H1 (cell line): ENCODE data around the gene PPIC. TPM values are rescaled to one million over a fixed set of nuclear protein-coding genes. Genes with fewer than 3 reads are reported as not detected.
A peak's percentile ranks its signal among the peaks of the same experiment; 100 is the strongest.

Experiments
- CTCF ChIA-PET: fragments of 300-600 bp; sonication (Branson Sonifier 250); formaldehyde crosslinking; loops from one replicate; lab custom pipeline; 2021; ENCODE audit not compliant: partially characterized antibody; lab: Charles Lee
- POLR2A ChIA-PET: fragments of 300-600 bp; sonication (Branson Sonifier 250); formaldehyde crosslinking; loops from one replicate; lab custom pipeline; 2021; ENCODE audit warnings: inconsistent platforms; ENCODE audit not compliant: partially characterized antibody; lab: Charles Lee
- DNase-seq, 2 experiments: peaks; one replicate each; pipeline versions ENCODE4 v3.0.0 to v3.0.0-alpha.2; 2010 to 2022; ENCODE audit warnings: low spot score in 2 of 2, low read depth in 1 of 2, mixed read lengths in 1 of 2
- FAIRE-seq: peaks from 2 replicates; lab custom pipeline; 2011; peaks lifted over from hg19 to GRCh38; lab: Jason Lieb, UNC
- H2AFZ ChIP-seq: 2 replicates; pipeline ENCODE4 v1.8.1; 2012; ENCODE audit warnings: low read length, inconsistent platforms
- H2AK5ac ChIP-seq: 2 replicates; pipeline ENCODE4 v1.6.1; 2013; ENCODE audit warnings: low read depth, low read length
- H2BK120ac ChIP-seq: replicated peaks from 2 replicates; pipeline ENCODE3; 2013; ENCODE audit warnings: low read depth, low read length, inconsistent platforms
- H2BK12ac ChIP-seq: 2 replicates; pipeline ENCODE4 v1.6.1; 2013; ENCODE audit warnings: low read depth, low read length
- H2BK15ac ChIP-seq: 2 replicates; pipeline ENCODE4 v1.6.1; 2013; ENCODE audit warnings: low read length
- H2BK20ac ChIP-seq: 2 replicates; pipeline ENCODE4 v1.6.1; 2013; ENCODE audit warnings: low read length
- H2BK5ac ChIP-seq: 2 replicates; pipeline ENCODE4 v1.6.1; 2013; ENCODE audit warnings: low read depth, low read length
- H3K14ac ChIP-seq: 2 replicates; pipeline ENCODE4 v1.6.1; 2013; ENCODE audit warnings: inconsistent platforms; ENCODE audit not compliant: insufficient read length
- H3K18ac ChIP-seq: 2 replicates; pipeline ENCODE4 v1.6.1; 2013; ENCODE audit warnings: low read length; ENCODE audit errors: extremely low read depth
- H3K23ac ChIP-seq: 2 replicates; pipeline ENCODE4 v1.6.1; 2013; ENCODE audit warnings: inconsistent platforms; ENCODE audit not compliant: insufficient read length
- H3K23me2 ChIP-seq: 2 replicates; pipeline ENCODE4 v1.6.1; 2013; ENCODE audit warnings: low read depth, low read length
- H3K27ac ChIP-seq: 2 replicates; pipeline ENCODE4 v1.6.1; 2011; ENCODE audit warnings: low read depth, low read length, inconsistent platforms
- H3K27me3 ChIP-seq, 4 experiments: replicated peaks in 1 of 4; 1 replicate in 1 of 4; 2 replicates in 3 of 4; pipeline versions ENCODE4 v1.6.1 to v1.8.1; 2011 to 2013; ENCODE audit warnings: low read length in 3 of 4, mild to moderate bottlenecking in 3 of 4, inconsistent platforms in 2 of 4, mixed read lengths in 2 of 4, moderate library complexity in 1 of 4; ENCODE audit not compliant: control insufficient read depth in 3 of 4, insufficient read depth in 3 of 4; ENCODE audit errors: extremely low read depth in 1 of 4
- H3K36me3 ChIP-seq, 4 experiments: 2 replicates each; pipeline versions ENCODE4 v1.6.1 to v1.8.1; 2011 to 2013; ENCODE audit warnings: mild to moderate bottlenecking in 4 of 4, low read length in 3 of 4, moderate library complexity in 2 of 4, control low read depth in 1 of 4, inconsistent platforms in 1 of 4; ENCODE audit not compliant: insufficient read depth in 4 of 4, control insufficient read depth in 2 of 4
- H3K4ac ChIP-seq: replicated peaks from 2 replicates; pipeline ENCODE3; 2013; ENCODE audit warnings: low read length, low read depth, mixed read lengths, inconsistent platforms; ENCODE audit not compliant: insufficient read length
- H3K4me1 ChIP-seq, 4 experiments: replicated peaks in 1 of 4; 1 replicate in 1 of 4; 2 replicates in 3 of 4; pipeline versions ENCODE4 v1.6.1 to v1.8.1; 2011 to 2013; ENCODE audit warnings: low read length in 3 of 4, inconsistent platforms in 2 of 4, mixed read lengths in 1 of 4; ENCODE audit not compliant: insufficient read depth in 4 of 4, control insufficient read depth in 3 of 4
- H3K4me2 ChIP-seq, 2 experiments: 2 replicates each; pipeline versions ENCODE4 v1.6.1 to v1.8.1; 2011 to 2013; ENCODE audit warnings: low read depth in 2 of 2, low read length in 2 of 2, control low read depth in 1 of 2, inconsistent platforms in 1 of 2, mild to moderate bottlenecking in 1 of 2; ENCODE audit not compliant: insufficient read depth in 1 of 2
- H3K4me3 ChIP-seq, 4 experiments: fragments of 200-600, 300-600 bp in 1 of 4; sonication (generic), shearing (Covaris generic), sonication (Bioruptor Twin) in 1 of 4; 2 replicates each; pipeline versions ENCODE4 v1.5.1 to v1.8.1; 2011 to 2016; ENCODE audit warnings: low read length in 4 of 4, low read depth in 3 of 4, control low read depth in 2 of 4, inconsistent platforms in 2 of 4, mild to moderate bottlenecking in 2 of 4, mixed read lengths in 1 of 4, moderate library complexity in 1 of 4; ENCODE audit not compliant: insufficient read depth in 2 of 4; ENCODE audit errors: extremely low read depth in 1 of 4
- H3K56ac ChIP-seq: replicated peaks from 2 replicates; pipeline ENCODE3; 2013; ENCODE audit warnings: low read depth, mild to moderate bottlenecking, mixed read lengths, low read length, inconsistent platforms; ENCODE audit not compliant: insufficient read length
- H3K79me1 ChIP-seq: 2 replicates; pipeline ENCODE4 v1.6.1; 2013; ENCODE audit warnings: low read depth, low read length, control low read depth
- H3K79me2 ChIP-seq, 2 experiments: 2 replicates each; pipeline versions ENCODE4 v1.6.1 to v1.8.1; 2012 to 2013; ENCODE audit warnings: low read length in 2 of 2, mild to moderate bottlenecking in 2 of 2, inconsistent platforms in 1 of 2; ENCODE audit not compliant: insufficient read depth in 2 of 2, control insufficient read depth in 1 of 2
- H3K9ac ChIP-seq, 4 experiments: replicated peaks in 1 of 4; 1 replicate in 1 of 4; 2 replicates in 3 of 4; pipeline versions ENCODE4 v1.6.1 to v1.8.1; 2011 to 2013; ENCODE audit warnings: low read depth in 3 of 4, low read length in 3 of 4, control low read depth in 2 of 4, mild to moderate bottlenecking in 2 of 4, moderate library complexity in 2 of 4, inconsistent platforms in 1 of 4; ENCODE audit errors: extremely low read depth in 1 of 4
- H3K9me3 ChIP-seq, 2 experiments: 2 replicates each; pipeline versions ENCODE4 v1.6.1 to v1.8.1; 2012 to 2013; ENCODE audit warnings: mild to moderate bottlenecking in 2 of 2, moderate library complexity in 2 of 2, control low read depth in 1 of 2, inconsistent platforms in 1 of 2, low read depth in 1 of 2, low read length in 1 of 2, mixed read lengths in 1 of 2; ENCODE audit not compliant: insufficient read depth in 2 of 2
- H4K20me1 ChIP-seq, 2 experiments: replicated peaks in 1 of 2; 2 replicates each; pipeline versions ENCODE3 to v1.8.1; 2011 to 2013; ENCODE audit warnings: inconsistent platforms in 2 of 2, low read length in 2 of 2, mild to moderate bottlenecking in 1 of 2; ENCODE audit not compliant: insufficient read depth in 2 of 2, control insufficient read depth in 1 of 2
- H4K5ac ChIP-seq: 2 replicates; pipeline ENCODE4 v1.6.1; 2013; ENCODE audit warnings: low read length, low read depth, mixed read lengths, inconsistent platforms; ENCODE audit not compliant: insufficient read length
- H4K8ac ChIP-seq: 2 replicates; pipeline ENCODE4 v1.8.0; 2013; ENCODE audit warnings: mild to moderate bottlenecking, moderate library complexity, low read length, inconsistent platforms; ENCODE audit not compliant: insufficient read depth; ENCODE audit errors: extremely low read depth
- H4K91ac ChIP-seq: replicated peaks from 2 replicates; pipeline ENCODE3; 2013; ENCODE audit warnings: low read length, mixed read lengths, inconsistent platforms; ENCODE audit not compliant: insufficient read length
- EGR1 ChIP-seq: IDR thresholded peaks from 2 replicates; pipeline ENCODE4 v1.6.1; 2011; ENCODE audit warnings: low read depth, low read length, borderline replicate concordance
- RAD21 ChIP-seq, 2 experiments: IDR thresholded peaks in 1 of 2; conservative IDR thresholded peaks in 1 of 2; 2 replicates each; pipeline ENCODE4 v1.6.1; 2011; ENCODE audit warnings: low read depth in 2 of 2, low read length in 2 of 2, improper control_type of control experiment in 1 of 2, inconsistent platforms in 1 of 2, mild to moderate bottlenecking in 1 of 2, moderate library complexity in 1 of 2
- WGBS, 2 experiments: shearing (Covaris generic) in 1 of 2; methylation state at CpG; one replicate each; pipeline versions ENCODE4 v1.1.6 to v1.1.7; 2013 to 2015; ENCODE audit warnings: low lambda C conversion rate in 2 of 2, mixed read lengths in 2 of 2, inconsistent platforms in 1 of 2, low coverage in 1 of 2, missing lambda C conversion rate in 1 of 2; ENCODE audit not compliant: insufficient replicate concordance in 2 of 2, insufficient coverage in 1 of 2, insufficient read length in 1 of 2; ENCODE audit errors: extremely low coverage in 1 of 2, missing lambda C conversion rate in 1 of 2; 5-methylcytosine and 5-hydroxymethylcytosine counted together
- polyA plus RNA-seq, 7 experiments: library from polyadenylated mRNA; depleted of rRNA in 3 of 7; stranded (reverse) in 5 of 7; unstranded in 2 of 7; fragments of >200 nt in 5 of 7; fragments of 200-250 nt in 2 of 7; gene quantifications; 1 replicate in 5 of 7; 2 replicates in 1 of 7; 4 replicates in 1 of 7; pipeline versions ENCODE4 v1.2.1 to v1.2.3, GENCODE V29; 2011 to 2013; ENCODE audit warnings: missing spikeins in 2 of 7, mixed read lengths in 2 of 7
- total RNA-seq: library from RNA; stranded (reverse); fragmentation: NEBNext Ultra II Directional; extraction: Animal tissue kit (Norgen Biotek cat#: 25700); gene quantifications from 2 replicates; pipeline ENCODE4 v1.2.1, GENCODE V29; 2021

PPIC gene
- total and polyA plus RNA-seq, 2 of the 8 experiments (the other 6 are each of a cell fraction or from before 2014, with no cell fraction given), result 8.5 to 10.4 TPM

DNA sequence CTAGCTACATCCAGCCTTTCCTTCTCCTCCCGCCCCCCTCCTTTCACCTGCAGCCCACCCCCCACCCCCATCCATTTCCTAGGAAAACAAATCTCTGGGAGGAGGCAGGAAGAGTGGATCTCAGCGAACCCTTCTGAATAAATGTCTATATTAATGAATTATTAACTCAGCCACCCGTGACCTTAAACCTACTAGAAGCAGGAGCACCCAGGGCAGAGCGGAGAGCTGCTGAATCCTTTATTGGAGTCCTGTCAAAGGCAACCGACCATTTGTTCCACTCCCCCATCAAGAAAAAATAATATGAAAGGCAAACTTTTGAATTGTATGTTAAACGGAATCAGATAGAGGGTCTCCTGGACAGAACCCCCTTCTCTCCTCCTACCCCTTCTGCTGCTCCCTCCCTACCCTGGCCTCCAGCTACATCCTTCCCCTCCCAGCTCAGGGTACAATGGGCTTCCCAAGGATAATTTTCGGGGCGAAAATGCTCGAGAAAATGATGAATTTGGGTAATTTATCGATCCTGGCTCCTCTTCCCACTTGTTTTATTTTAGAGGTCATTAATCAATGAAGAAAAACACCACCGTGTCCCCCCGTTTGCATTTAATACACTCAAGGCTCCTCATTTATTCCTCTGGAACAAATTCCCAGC, 49.2 kb upstream of the PPIC start:
- TF ChIP-seq RAD21 (IDR thresholded peaks at IDR 0.05 in 1 of 2, conservative IDR thresholded peaks at IDR 0.05 in 1 of 2; ENCODE audit: low read depth in 2 of 2, low read length in 2 of 2) (no peak), EGR1 (0 out of 2 replicates have a peak, but pooled peaks have one; percentile 3)
- TF ChIP-seq, all 59 proteins: peak for 1
- WGBS, 2 experiments, result 7% methylated on average over 11 of the region's 12 CpGs; no CpG with 5 or more reads in 1 of the 2 experiments
- H3K23me2 ChIP-seq, result peaks cover 37% of the 10 kb centered on the region
- H3K4me2 ChIP-seq, result peak overlapping the region; percentile 96 to 97
- H3K18ac ChIP-seq, result no peak overlapping the region
- H3K23ac ChIP-seq, result no peak overlapping the region
- CTCF ChIA-PET, result interaction anchor here (0.9 to 4.5 kb wide), 14 partner anchors 9 to 570 kb away, joined by 3 to 21 read pairs (median 4); partner anchors contain the start of genes PPIC and SNX2
- POLR2A ChIA-PET, result interaction anchor here (0.8 kb wide), 1 partner anchor 13 kb away, joined by 3 read pairs; no protein-coding TSS in a partner anchor
- no peak for FAIRE-seq
- H2BK5ac ChIP-seq, result no peak overlapping the region
- H3K79me1 ChIP-seq, result no peaks in the 10 kb centered on the region
- H3K4me1 ChIP-seq, result peaks cover 0 to 28% (median 13%) of the 10 kb centered on the region in 4 experiments; a peak in 6 of 7 replicates
- H2AK5ac ChIP-seq, result no peak overlapping the region
- H3K4me3 ChIP-seq, result peak overlapping the region; percentile 41 to 71 (median 42); a peak in 7 of 8 replicates
- peaks cover 52 to 82% (median 68%) of the 10 kb centered on the region in 4 experiments for H3K27me3 ChIP-seq
- no peaks in the 10 kb centered on the region for H3K79me2 ChIP-seq
- H3K27ac ChIP-seq, result no peak overlapping the region
- H3K9ac ChIP-seq, result no peak overlapping the region
- H3K14ac ChIP-seq, result no peak overlapping the region
- no peak overlapping the region for H3K4ac ChIP-seq
- no peaks in the 10 kb centered on the region; a peak in 1 of 8 replicates for H3K36me3 ChIP-seq
- no peak overlapping the region for H2BK15ac ChIP-seq
- peaks cover 3 to 4% of the 10 kb centered on the region in 2 experiments for H4K20me1 ChIP-seq
- H3K9me3 ChIP-seq, result no peaks in the 10 kb centered on the region
- no peak for DNase-seq
- no peak overlapping the region for H2BK120ac ChIP-seq
- no peak overlapping the region for H4K5ac ChIP-seq
- no peak overlapping the region for H2BK12ac ChIP-seq
- no peak overlapping the region for H2BK20ac ChIP-seq
- H4K8ac ChIP-seq, result no peak overlapping the region; the same call in 1 of the 2 replicates
- no peak overlapping the region for H3K56ac ChIP-seq
- H4K91ac ChIP-seq, result no peak overlapping the region
- H2AFZ ChIP-seq, result no peak overlapping the region
